Hematopoietic multipotent progenitor cell treated with erythropoietin and hydrocortisone succinate and interleukin-3 and kit ligand, for 4 days (in vitro differentiated cells): Measurements from ENCODE around the gene MICOS13.
"Not testable (repeated sequence)": the region's sequence is repeated elsewhere in the genome, so short reads cannot be mapped to it uniquely, and the experiment has no call there.

Experiments used
- DNase-seq: peaks from one replicate; pipeline ENCODE4 v3.0.0-alpha.2; 2015

Gene MICOS13

GRCh38 chr19:5698635-5699422 is 18.5 kb upstream of the MICOS13 start:
- no peak for DNase-seq

- DNase-seq = no peak
Observed at GRCh38 chr19:5697890-5698634, 17.7 kb upstream of the MICOS13 start.

GRCh38 chr19:5697022-5697889 is 16.9 kb upstream of the MICOS13 start:
- peak; percentile 49 for DNase-seq

GRCh38 chr19:5696196-5697021 is 16.1 kb upstream of the MICOS13 start:
- no peak for DNase-seq

GRCh38 chr19:5695649-5696195 is 15.4 kb upstream of the MICOS13 start:
- no peak for DNase-seq

GRCh38 chr19:5694956-5695648 is 14.8 kb upstream of the MICOS13 start:
- DNase-seq = no peak

- no peak for DNase-seq
Observed at GRCh38 chr19:5694167-5694955, 14.0 kb upstream of the MICOS13 start.

GRCh38 chr19:5693195-5694166 is 13.2 kb upstream of the MICOS13 start:
- peak; percentile 41 for DNase-seq

GRCh38 chr19:5692723-5693194 is 12.4 kb upstream of the MICOS13 start:
- no peak for DNase-seq

GRCh38 chr19:5691822-5692722 is 11.8 kb upstream of the MICOS13 start:
- DNase-seq = no peak

GRCh38 chr19:5690955-5691821 is 10.9 kb upstream of the MICOS13 start:
- DNase-seq = peak; percentile 78

GRCh38 chr19:5690125-5690954 is 10.0 kb upstream of the MICOS13 start, which contains the start of gene RPL36:
RPL36 (plus strand) TSS chr19:5690295; CDS start chr19:5690508, 213 bp downstream.
- peak; percentile 98 for DNase-seq

- DNase-seq = not testable (repeated sequence)
Observed at GRCh38 chr19:5688262-5688881, 8.1 kb upstream of the MICOS13 start.

GRCh38 chr19:5687360-5688198 is 7.3 kb upstream of the MICOS13 start:
- no peak for DNase-seq
